Right atrium auricular region (tissue), 2 donors: ENCODE measurements around the gene NXPH3. TPM values are rescaled to one million over a fixed set of nuclear protein-coding genes. Genes with fewer than 3 reads are reported as not detected.
A peak's percentile ranks its signal among the peaks of the same experiment; 100 is the strongest.

Experiments
- DNase-seq: peaks from one replicate; pipeline ENCODE4 v3.0.0-alpha.2; 2019; ENCODE audit warnings: low spot score
- H3K27ac ChIP-seq, 2 donors: fragments of 200-600 bp; sonication (generic); 1 replicate in 1 of 2; 2 replicates in 1 of 2; pipeline ENCODE4 v1.5.1; 2016 to 2019
- H3K27me3 ChIP-seq, 2 donors: fragments of 200-600 bp; sonication (generic); one replicate each; pipeline versions ENCODE4 v1.5.1 to v1.6.0; 2017 to 2019
- H3K36me3 ChIP-seq: fragments of 200-600 bp; sonication (generic); one replicate; pipeline ENCODE4 v1.5.1; 2016
- H3K4me1 ChIP-seq, 2 donors: fragments of 200-600 bp; sonication (generic); one replicate each; pipeline versions ENCODE4 v1.5.1 to v1.6.0; 2017 to 2019
- H3K4me3 ChIP-seq, 2 donors: fragments of 200-600 bp; sonication (generic); 1 replicate in 1 of 2; 2 replicates in 1 of 2; pipeline ENCODE4 v1.5.1; 2017 to 2019; ENCODE audit warnings: mild to moderate bottlenecking in 1 of 2, moderate library complexity in 1 of 2
- H3K9me3 ChIP-seq, 2 donors: fragments of 200-600 bp; sonication (generic); one replicate each; pipeline ENCODE4 v1.5.1; 2019
- CTCF ChIP-seq, 2 donors: fragments of 200-600 bp; sonication (generic); IDR thresholded peaks; one replicate each; pipeline ENCODE4 v1.5.1; 2019; ENCODE audit warnings: antibody characterized with exemption in 2 of 2
- total RNA-seq, 2 donors: library from RNA; depleted of rRNA; stranded (reverse); fragments of >200 nt; gene quantifications; one replicate each; pipeline ENCODE4 v1.1.0, GENCODE V29; 2016

The NXPH3 gene
- total RNA-seq, 2 donors from 2014 or later: 3.4 to 8.8 TPM

GRCh38 chr17:49557312-49558024 is 18.2 kb upstream of the NXPH3 start:
- DNase-seq: no peak

GRCh38 chr17:49564638-49565037 is 11.0 kb upstream of the NXPH3 start:
- DNase-seq: no peak

More at GRCh38 chr17:49557312-49558024, 18.2 kb upstream of the NXPH3 start:
- Histone ChIP-seq H3K27me3 (no peaks in the 10 kb centered on the region), H3K27ac (no peak overlapping the region), H3K36me3 (no peaks in the 10 kb centered on the region), H3K9me3 (no peaks in the 10 kb centered on the region), H3K4me3 (no peak overlapping the region), H3K4me1 (peaks cover 0 to 8% of the 10 kb centered on the region in 2 donors)
- TF ChIP-seq CTCF (IDR thresholded peaks at IDR 0.05): peak; percentile 34 to 65

GRCh38 chr17:49565948-49566491 is 9.7 kb upstream of the NXPH3 start:
- no peaks in the 10 kb centered on the region for H3K9me3 ChIP-seq
- H3K4me3 ChIP-seq: no peak overlapping the region
- no peaks in the 10 kb centered on the region for H3K27me3 ChIP-seq
- peak overlapping the region; percentile 84 to 92 for H3K27ac ChIP-seq
- no peaks in the 10 kb centered on the region for H3K36me3 ChIP-seq
- H3K4me1 ChIP-seq: peaks cover 0 to 43% of the 10 kb centered on the region in 2 donors
- DNase-seq: peak; percentile 84
- no peak for TF ChIP-seq CTCF (IDR thresholded peaks at IDR 0.05)

More at GRCh38 chr17:49564638-49565037, 11.0 kb upstream of the NXPH3 start:
- TF ChIP-seq CTCF (IDR thresholded peaks at IDR 0.05): no peak
- H3K36me3 ChIP-seq: no peaks in the 10 kb centered on the region
- H3K4me3 ChIP-seq: no peak overlapping the region
- no peaks in the 10 kb centered on the region for H3K27me3 ChIP-seq
- H3K9me3 ChIP-seq: no peaks in the 10 kb centered on the region
- no peak overlapping the region for H3K27ac ChIP-seq
- H3K4me1 ChIP-seq: peaks cover 0 to 34% of the 10 kb centered on the region in 2 donors

- no peaks in the 10 kb centered on the region for H3K27me3 ChIP-seq
- H3K36me3 ChIP-seq: no peaks in the 10 kb centered on the region
- TF ChIP-seq CTCF (IDR thresholded peaks at IDR 0.05): no peak
- H3K4me3 ChIP-seq: no peak overlapping the region
- peaks cover 0 to 43% of the 10 kb centered on the region in 2 donors for H3K4me1 ChIP-seq
- peak overlapping the region; percentile 84 to 92 for H3K27ac ChIP-seq
- no peak for DNase-seq
- H3K9me3 ChIP-seq: no peaks in the 10 kb centered on the region
Measured at GRCh38 chr17:49566668-49567071, 9.0 kb upstream of the NXPH3 start.

- Histone ChIP-seq H3K4me1 (peaks cover 0 to 43% of the 10 kb centered on the region in 2 donors), H3K27ac (peak overlapping the region; percentile 84 to 92), H3K4me3 (no peak overlapping the region), H3K36me3 (no peaks in the 10 kb centered on the region), H3K27me3 (no peaks in the 10 kb centered on the region), H3K9me3 (no peaks in the 10 kb centered on the region)
- TF ChIP-seq CTCF (IDR thresholded peaks at IDR 0.05): no peak
- no peak for DNase-seq
Measured at GRCh38 chr17:49567104-49567521, 8.6 kb upstream of the NXPH3 start.
